CD4-positive, CD25-positive, alpha-beta regulatory T cell (primary cell): Measurements from ENCODE around the gene CFAP251. TPM values are rescaled to one million over a fixed set of nuclear protein-coding genes. Genes with fewer than 3 reads are reported as not detected.

Experiments used
- ATAC-seq, 2 donors: fragments of 150-1000 bp; cut with Tn5 transposase; one replicate each; pipeline ENCODE4 v1.10.0; 2021; ENCODE audit warnings: low read depth in 2 of 2, moderate number of reproducible peaks in 2 of 2, moderate library complexity in 1 of 2
- DNase-seq, 3 donors: peaks; one replicate each; pipeline versions ENCODE4 v3.0.0 to v3.0.0-alpha.2; 2012 to 2022; ENCODE audit warnings: mixed read lengths in 1 of 3
- H3K27ac ChIP-seq: one replicate; pipeline ENCODE4 v1.7.0; 2013; ENCODE audit warnings: mild to moderate bottlenecking, low read length; ENCODE audit not compliant: insufficient read depth, poor library complexity, severe bottlenecking
- H3K27me3 ChIP-seq: one replicate; pipeline ENCODE4 v1.7.0; 2013; ENCODE audit warnings: low read length; ENCODE audit not compliant: control insufficient read depth, insufficient read depth
- H3K36me3 ChIP-seq: one replicate; pipeline ENCODE4 v1.7.0; 2013; ENCODE audit warnings: mild to moderate bottlenecking, low read length, moderate library complexity; ENCODE audit not compliant: control insufficient read depth, insufficient read depth
- H3K4me1 ChIP-seq: 2 replicates; pipeline ENCODE4 v1.7.0; 2013; ENCODE audit warnings: mild to moderate bottlenecking, low read length; ENCODE audit not compliant: insufficient read depth, control insufficient read depth, poor library complexity, severe bottlenecking
- H3K4me3 ChIP-seq: one replicate; pipeline ENCODE4 v1.7.0; 2013; ENCODE audit warnings: low read depth, mild to moderate bottlenecking, low read length, moderate library complexity
- H3K9me3 ChIP-seq, 2 experiments: 1 replicate in 1 of 2; 2 replicates in 1 of 2; pipeline ENCODE4 v1.7.0; 2013; ENCODE audit warnings: low read length in 2 of 2, mild to moderate bottlenecking in 1 of 2, moderate library complexity in 1 of 2; ENCODE audit not compliant: control insufficient read depth in 2 of 2
- H3K27ac Mint-ChIP-seq, 3 donors: one replicate each; pipeline ENCODE4 v1.8.0; 2020 to 2022; ENCODE audit warnings: mild to moderate bottlenecking in 3 of 3, mixed read lengths in 3 of 3, moderate library complexity in 2 of 3
- H3K27me3 Mint-ChIP-seq: one replicate; pipeline ENCODE4 v1.8.0; 2022; ENCODE audit warnings: mild to moderate bottlenecking, mixed read lengths
- H3K36me3 Mint-ChIP-seq: one replicate; pipeline ENCODE4 v1.8.0; 2020; ENCODE audit warnings: mixed read lengths
- H3K4me1 Mint-ChIP-seq, 4 donors: one replicate each; pipeline ENCODE4 v1.8.0; 2020 to 2022; ENCODE audit warnings: mixed read lengths in 4 of 4, mild to moderate bottlenecking in 1 of 4
- H3K4me3 Mint-ChIP-seq, 4 donors: one replicate each; pipeline ENCODE4 v1.8.0; 2020 to 2022; ENCODE audit warnings: mild to moderate bottlenecking in 4 of 4, mixed read lengths in 4 of 4, moderate library complexity in 3 of 4
- H3K9me3 Mint-ChIP-seq, 7 donors: one replicate each; pipeline ENCODE4 v1.8.0; 2020 to 2022; ENCODE audit warnings: mixed read lengths in 7 of 7, mild to moderate bottlenecking in 3 of 7, moderate library complexity in 2 of 7
- polyA plus RNA-seq, 4 donors: library from polyadenylated mRNA; unstranded; fragments of 300-500 nt; fragmentation: Illumina TruSeq; gene quantifications; one replicate each; pipeline ENCODE4 v1.2.3, GENCODE V29; 2021
- total RNA-seq: library from RNA; stranded (reverse); gene quantifications from one replicate; pipeline ENCODE4 v1.2.3, GENCODE V29; 2022

The CFAP251 gene
- total and polyA plus RNA-seq, 5 donors from 2014 or later: 0.05 to 0.96 TPM; not detected in 3

GRCh38 chr12:122052285-122052684 lies 133.9 kb downstream of the CFAP251 start:
- Mint-ChIP-seq H3K27ac (no peak overlapping the region), H3K4me3 (no peak overlapping the region), H3K27me3 (no peaks in the 10 kb centered on the region), H3K36me3 (no peaks in the 10 kb centered on the region), H3K9me3 (no peaks in the 10 kb centered on the region), H3K4me1 (peaks cover 0 to 8% (median 0%) of the 10 kb centered on the region in 4 donors)
- no peak overlapping the region for H3K27ac ChIP-seq
- ATAC-seq: no peak
- DNase-seq: no peak
- H3K36me3 ChIP-seq: no peaks in the 10 kb centered on the region
- no peaks in the 10 kb centered on the region for H3K27me3 ChIP-seq
- peaks cover 4% of the 10 kb centered on the region for H3K4me1 ChIP-seq
- no peak overlapping the region for H3K4me3 ChIP-seq
- no peaks in the 10 kb centered on the region for H3K9me3 ChIP-seq

Other genes with a start within 250 kb of the CFAP251 start
- 5.6 TPM for gene MORN3, start 248.9 kb upstream of the CFAP251 start, total RNA-seq
- gene MORN3, start 248.9 kb upstream of the CFAP251 start, polyA plus RNA-seq: 1 to 10 TPM; 2.3 to 7.3 (median 4.9) TPM
- 7.5 TPM for gene TMEM120B, start 205.8 kb upstream of the CFAP251 start, total RNA-seq
- gene TMEM120B, start 205.8 kb upstream of the CFAP251 start, polyA plus RNA-seq: 1 to 10 TPM; 2.6 to 4.5 (median 2.7) TPM
- gene RHOF, start 124.9 kb upstream of the CFAP251 start, total RNA-seq: 149 TPM
- 100 to 1,000 TPM in 1 of 4 donors, 10 to 100 TPM in 3; 80.4 to 100 (median 92.0) TPM for gene RHOF, start 124.9 kb upstream of the CFAP251 start, polyA plus RNA-seq
- gene SETD1B, start 114.6 kb upstream of the CFAP251 start, total RNA-seq: 118 TPM
- 1 to 10 TPM; 1.2 to 2.0 (median 1.5) TPM for gene SETD1B, start 114.6 kb upstream of the CFAP251 start, polyA plus RNA-seq
- gene HPD, start 59.7 kb upstream of the CFAP251 start, total RNA-seq: not detected
- gene HPD, start 59.7 kb upstream of the CFAP251 start, polyA plus RNA-seq: not detected
- 52.9 TPM for gene PSMD9, start 29.8 kb upstream of the CFAP251 start, total RNA-seq
- 100 to 1,000 TPM in 1 of 4 donors, 10 to 100 TPM in 3; 75.2 to 106 (median 90.9) TPM for gene PSMD9, start 29.8 kb upstream of the CFAP251 start, polyA plus RNA-seq
- gene BCL7A, start 103.3 kb downstream of the CFAP251 start, total RNA-seq: 2.0 TPM
- under 1 TPM; 0.35 to 0.98 (median 0.53) TPM for gene BCL7A, start 103.3 kb downstream of the CFAP251 start, polyA plus RNA-seq
- 83.2 TPM for gene MLXIP, start 160.2 kb downstream of the CFAP251 start, total RNA-seq
- 1 to 10 TPM; 5.0 to 7.9 (median 7.8) TPM for gene MLXIP, start 160.2 kb downstream of the CFAP251 start, polyA plus RNA-seq